HG03135 (cell line): ENCODE data around the gene CCDC73.
"Not testable (repeated sequence)": the region's sequence is repeated elsewhere in the genome, so short reads cannot be mapped to it uniquely, and the experiment has no call there.

Experiments
- ATAC-seq: cut with Tn5 transposase; IDR thresholded peaks from one replicate; pipeline ENCODE4 v1.9.1; 2021; ENCODE audit warnings: mild to moderate bottlenecking, moderate library complexity; ENCODE audit not compliant: unreplicated experiment

Gene CCDC73

DNA sequence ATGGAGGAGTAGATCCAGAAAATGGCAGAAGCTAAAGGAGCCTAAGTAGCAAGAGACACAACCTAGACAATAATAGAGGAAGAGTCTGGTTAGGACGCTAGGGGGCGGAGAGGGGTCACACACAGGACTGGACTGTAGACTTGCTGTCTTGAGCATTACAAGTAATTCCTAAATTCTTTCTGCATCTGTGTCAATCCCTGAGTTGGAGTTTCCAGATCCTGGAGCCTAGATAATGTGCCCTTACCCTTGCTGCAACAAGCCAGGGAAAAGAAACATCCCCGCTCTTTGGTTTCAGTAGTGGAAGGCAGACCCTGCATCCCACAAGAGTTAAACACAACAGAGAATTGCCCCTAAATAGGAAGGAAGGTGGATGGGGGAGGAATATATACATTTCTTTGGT lies 14.9 kb upstream of the CCDC73 start:
- ATAC-seq, result peak; percentile 98

DNA sequence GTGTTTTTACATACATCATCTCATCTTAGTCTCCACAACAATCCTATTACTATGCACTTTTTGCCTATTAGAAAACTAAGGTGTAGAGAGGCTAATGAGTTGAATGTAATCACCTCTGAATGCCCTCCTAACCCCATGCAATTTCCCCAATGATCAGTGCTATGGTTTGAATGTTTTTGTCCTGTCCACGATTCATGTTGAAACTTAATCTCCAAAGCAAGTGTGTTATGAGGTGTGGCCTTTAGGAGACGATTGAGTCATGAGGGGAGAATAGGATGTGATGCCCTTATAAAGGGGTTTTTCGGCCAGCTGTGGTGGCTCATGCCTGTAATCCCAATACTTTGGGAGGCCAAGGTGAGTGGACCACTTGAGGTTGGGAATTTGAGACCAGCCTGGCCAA lies 2.0 kb upstream of the CCDC73 start:
- no peak for ATAC-seq

DNA sequence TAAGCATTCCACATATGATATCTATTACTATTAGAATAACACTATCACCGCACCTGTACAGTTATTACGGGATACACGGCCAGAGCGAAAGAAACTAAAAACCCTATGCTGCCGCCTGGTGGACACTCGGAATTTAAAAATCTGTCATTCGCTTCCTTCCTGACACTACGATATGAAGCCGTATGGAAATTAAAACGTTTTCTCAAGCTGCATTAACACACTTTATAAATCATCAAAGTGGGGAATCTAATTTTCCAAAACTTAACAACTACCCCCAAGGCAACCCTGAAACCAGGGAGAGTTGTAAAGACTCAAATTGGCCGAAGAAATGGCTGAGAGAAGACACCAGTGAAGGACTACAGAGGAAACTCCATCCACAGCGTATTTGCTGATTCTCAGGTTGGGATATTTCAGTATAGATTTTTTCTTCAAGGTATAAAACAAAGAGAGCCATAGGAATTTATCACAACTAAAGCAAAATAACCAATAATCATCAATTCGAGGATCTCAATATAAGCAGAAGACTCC lies 1.4 kb downstream of the CCDC73 start:
- peak; percentile 63 for ATAC-seq

DNA sequence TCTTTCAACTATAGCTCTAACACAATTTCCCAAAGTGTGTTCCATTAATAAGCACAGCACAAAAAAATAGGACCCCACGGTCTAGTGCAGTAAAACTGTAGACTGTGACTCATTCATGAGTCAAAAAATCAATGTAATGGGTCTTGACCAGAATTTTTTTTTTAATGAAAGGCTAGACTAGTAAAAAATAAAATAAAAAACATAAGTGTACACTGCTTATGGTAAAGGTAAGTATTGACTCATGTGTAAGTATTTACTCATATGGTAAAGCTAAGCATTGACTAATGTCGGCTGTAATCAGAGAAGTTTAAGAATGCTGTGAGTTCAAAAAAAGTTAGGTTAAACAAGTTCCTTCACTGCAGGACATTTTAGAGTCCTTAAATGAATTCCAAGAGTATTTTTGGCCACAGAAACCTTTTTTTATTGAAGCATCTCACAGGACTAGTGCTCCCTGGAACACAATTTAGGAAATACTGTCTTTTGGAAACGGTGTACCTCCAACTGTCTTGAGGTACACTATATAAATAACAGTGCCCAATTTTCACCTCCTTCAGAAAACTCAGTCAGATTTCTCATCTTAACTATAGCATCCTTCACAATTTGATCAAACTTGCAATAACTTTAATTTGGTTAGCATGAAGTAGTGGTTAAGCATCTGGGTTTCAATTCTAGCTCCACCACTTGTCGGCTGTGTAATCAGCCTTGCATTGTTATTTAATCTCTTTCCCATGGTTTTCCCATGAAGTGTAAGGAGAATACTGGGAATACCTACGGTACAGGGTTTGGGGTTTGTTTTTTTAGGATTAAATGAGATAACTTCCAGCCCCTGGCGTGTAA lies 2.1 kb downstream of the CCDC73 start:
- no peak for ATAC-seq

DNA sequence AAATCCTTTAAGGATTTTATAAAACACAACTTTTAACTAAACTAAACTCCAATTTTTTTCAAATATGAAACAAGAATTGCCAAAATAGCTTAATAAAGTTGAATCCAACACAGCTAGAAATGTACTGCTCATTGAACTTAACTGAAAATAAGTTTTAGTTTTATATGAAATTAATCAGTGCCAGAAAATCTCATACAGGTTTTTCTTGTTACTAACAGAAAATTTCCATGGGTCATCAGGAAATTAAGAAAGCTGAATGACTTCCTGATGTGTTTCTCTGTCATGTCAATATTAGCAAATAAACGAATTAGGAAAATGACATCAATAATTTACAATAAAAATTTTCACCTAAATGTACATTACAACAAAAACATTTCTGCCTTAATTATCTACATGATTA lies 3.5 kb downstream of the CCDC73 start:
- ATAC-seq, result no peak

DNA sequence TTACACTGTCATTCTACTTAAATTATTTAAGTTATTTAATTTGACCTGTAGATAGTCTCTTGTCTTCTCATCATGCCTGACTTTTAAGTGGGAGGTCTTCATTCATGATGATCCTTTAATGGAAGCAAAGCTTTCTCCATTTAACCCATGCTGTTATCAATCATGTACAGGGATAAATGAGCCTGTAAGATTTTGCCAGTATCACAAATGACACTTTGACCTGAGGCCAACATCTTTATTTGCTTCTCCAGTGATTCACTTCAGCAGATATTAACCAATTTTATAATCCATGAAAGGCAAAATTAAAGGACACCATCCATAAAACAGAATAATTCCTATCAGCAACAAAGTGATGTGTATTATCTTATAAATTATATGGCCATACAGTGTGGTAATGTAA lies 7.7 kb downstream of the CCDC73 start:
- no peak for ATAC-seq

DNA sequence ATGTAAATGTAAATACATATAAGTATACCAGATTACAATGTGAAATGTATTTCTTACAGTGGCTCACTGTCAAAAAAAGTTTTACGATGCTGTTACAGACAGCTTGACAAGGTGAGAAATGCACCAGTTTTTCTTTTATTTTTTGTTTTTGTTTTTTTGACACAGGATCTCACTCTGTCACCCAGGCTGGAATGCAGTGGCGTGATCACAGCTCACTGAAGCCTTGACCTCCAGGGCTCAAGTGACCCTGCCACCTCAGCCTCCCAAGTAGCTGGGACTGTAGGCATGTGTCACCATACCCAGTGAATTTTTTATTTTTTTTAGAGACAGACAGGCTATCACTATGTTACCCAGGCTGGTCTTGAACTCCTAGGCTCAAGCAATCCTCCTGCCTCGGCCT lies 9.2 kb downstream of the CCDC73 start:
- ATAC-seq, result no peak

DNA sequence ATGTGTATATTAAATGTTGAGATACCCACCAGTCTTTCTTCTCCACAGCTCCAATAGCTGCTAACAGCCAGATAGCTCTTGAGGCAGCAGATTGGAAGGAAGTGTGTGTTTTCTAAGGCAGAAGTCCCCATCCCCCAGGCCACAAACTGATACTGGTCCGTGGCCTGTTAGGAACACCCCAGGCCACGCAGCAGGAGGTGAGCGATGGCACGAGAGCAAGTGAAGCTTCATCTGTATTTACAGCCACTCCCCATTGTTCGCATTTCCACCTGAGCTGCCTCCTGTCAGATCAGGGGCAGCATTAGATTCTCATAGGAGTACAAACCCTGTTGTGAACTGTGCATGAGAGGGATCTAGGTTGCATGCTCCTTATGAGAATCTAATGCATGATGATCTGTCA lies 12.7 kb downstream of the CCDC73 start:
- ATAC-seq, result no peak

DNA sequence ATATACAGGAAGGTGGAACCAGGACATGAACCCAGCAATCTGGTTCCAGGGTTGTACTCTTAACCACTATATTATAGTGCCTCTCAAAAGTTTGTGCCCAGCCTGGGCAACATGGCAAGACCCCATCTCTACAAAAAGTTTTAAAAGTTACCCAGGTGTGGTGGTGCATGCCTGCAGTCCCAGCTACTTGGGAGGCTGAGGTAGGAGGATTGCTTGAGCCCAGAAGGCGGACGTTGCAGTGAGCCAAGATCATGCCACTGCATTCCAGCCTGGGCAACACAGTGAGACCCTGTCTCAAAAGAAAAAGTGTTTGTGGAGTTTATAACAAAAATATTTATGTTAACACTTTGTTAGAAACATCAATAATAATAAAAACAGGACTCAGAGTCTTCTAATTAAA lies 13.6 kb downstream of the CCDC73 start:
- not testable (repeated sequence) for ATAC-seq

DNA sequence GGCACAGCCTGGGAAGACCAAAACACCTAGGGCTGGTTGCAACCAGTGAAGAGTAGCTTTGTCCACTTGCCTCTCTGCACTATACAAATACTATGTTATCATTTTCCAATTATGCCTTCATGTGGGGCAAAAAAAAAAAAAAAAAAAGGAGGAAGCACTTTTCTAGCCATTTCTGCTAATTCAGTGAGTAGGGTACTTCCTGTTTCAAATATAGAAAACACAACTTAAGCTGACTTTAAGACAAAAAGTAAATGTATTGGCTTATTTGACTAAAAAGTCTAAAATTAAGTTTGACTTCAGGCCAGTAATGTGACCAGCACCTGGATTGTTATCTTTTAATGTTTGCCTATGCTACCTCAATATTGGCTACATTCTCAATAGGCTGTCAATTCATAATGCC lies 15.3 kb downstream of the CCDC73 start:
- no peak for ATAC-seq

DNA sequence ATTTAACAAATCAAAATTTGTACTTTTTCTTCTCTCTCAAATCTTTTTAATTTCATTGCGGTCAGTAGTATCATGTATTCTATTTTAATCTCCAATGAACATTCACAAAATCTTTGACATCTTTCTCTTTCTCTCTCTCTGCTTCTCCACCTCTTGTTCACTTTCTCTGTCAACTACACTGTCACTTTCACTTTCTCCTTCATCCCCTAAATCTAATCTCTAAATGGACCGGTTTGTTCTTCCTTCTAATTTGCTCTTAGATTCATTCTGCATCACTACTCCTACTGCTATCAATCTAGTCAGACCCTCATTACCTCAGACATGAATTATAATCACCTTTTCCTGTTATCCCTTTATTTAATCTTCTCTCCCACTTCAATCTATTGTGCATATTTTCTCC lies 18.6 kb downstream of the CCDC73 start:
- ATAC-seq, result no peak

DNA sequence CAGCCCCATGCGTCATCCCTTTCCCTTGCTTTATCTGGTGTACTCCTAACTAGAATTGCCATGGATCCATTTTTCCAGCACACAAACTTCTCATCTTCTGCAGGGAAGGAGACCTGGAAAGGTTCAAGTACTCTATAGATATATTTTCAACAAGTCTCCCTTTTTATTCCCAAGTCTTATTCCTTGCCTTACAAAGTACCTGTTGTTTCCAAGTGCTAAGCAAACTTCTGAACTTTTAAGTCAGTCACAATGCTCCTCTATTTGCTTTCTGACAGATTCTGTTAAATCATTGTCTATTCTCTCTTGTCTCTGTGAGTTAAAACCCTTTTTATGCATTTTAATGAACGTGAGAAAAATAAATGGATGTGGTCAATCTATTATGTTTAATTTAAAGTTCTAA lies 20.4 kb downstream of the CCDC73 start:
- ATAC-seq, result no peak

DNA sequence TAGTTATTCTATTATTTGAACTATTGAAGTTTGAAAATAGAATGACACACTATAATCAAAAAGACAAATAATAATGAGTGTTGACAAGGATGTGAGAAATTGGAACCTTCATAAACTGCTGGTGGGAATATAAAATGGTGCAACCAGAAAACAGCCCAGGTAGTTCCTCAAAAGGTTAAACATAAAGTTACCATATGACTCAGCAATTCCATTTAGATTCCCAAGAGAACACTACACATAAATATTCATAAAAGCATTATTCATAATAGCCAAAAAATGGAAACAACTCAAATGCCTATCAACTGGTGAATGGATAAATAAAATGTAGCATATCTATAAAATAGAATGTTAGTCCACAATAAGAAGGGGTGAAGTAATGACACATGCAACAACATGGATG lies 21.7 kb downstream of the CCDC73 start:
- ATAC-seq, result no peak

DNA sequence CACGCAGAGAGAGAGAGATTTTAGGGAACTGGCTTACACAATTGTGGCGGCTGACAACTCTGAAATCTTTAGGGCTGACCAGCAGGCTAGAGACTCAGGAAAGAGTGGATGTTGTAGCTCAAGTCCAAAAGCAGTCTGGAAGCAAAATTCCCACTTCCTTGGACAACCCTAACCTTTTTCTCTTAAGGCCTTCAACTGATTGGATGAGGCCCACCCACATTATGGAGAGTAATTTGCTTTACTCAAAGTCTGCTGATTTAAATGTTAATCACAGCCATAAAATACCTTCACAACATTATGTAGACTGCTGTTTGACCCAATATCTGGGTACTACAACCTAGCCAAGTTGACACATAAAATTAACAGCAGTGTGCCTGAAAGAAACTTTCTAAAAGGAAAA lies 32.7 kb downstream of the CCDC73 start:
- ATAC-seq, result not testable (repeated sequence)

DNA sequence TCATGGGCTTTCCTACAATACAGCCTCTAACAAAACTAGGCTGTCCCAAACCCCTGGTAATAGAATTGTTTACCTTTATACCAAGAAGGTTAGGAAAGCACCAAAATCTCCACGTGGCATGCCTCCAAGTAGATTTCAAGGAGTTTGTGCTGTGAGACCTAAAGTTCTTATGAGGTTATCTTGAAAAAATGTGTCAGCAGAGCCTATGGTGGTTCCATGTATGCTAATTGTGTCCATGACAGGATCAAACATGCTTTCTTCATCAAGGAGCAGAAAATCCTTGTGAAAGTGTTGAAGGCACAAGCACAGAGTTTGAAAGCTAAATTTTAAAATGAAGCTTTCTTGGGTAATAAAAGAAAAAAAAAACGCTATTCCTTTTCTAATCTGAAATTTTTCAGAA lies 36.2 kb downstream of the CCDC73 start:
- ATAC-seq, result no peak

DNA sequence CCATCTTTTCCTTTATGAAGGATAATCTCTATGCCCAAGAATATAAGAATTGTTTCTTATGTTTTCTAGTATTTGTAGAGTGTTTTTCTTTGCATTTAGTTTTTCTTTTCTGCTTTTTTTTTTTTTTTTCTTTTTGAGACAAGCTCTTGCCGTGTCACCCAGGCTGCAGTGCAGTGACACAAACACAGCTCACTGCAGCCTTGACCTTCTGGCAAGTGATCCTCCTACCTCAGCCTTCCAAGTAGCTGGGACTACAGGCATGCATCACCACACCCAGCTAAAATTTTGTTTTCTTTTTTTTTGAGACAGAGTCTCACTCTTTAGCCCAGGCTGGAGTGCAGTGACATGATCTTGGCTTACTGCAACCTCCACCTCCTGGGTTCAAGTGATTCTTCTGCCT lies 41.3 kb downstream of the CCDC73 start:
- ATAC-seq, result not testable (repeated sequence)

DNA sequence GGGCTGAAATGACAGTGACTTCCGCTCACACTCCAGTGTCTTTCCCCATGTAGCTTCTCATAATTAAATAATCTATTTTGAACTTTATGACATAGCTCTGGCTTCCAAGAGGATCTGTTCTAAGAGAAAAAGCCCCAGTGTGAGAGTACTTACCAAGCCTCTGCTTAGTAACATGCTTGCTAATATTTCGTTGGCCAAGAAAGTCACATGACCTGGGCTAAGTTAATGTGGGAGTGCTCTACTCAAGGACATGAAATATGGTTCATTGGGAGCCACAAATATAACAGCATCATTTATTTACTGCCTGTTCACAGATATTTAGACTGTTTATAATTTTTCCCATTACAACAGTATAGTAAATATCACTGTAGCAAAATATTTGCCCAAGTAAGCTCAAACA lies 42.5 kb downstream of the CCDC73 start:
- ATAC-seq, result no peak

DNA sequence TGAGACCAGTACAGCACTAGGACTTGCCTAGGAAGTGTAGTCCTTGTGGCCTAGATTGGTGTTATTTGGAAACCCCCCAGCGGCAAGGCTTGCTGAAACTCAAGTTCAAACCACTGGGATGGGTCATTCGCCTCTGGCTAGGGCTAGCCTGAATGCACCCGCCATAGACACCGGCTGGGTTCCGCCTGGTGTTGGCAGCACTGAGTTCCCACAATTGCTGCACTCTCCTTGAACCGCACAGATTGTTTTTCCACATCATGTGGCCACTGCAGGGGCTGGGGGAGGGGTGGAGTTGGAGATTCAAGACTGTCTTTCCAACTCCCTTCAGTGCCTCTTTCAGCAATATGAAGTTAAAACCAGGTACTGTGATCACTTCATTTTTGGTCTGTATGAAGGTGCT lies 43.1 kb downstream of the CCDC73 start:
- ATAC-seq, result no peak

DNA sequence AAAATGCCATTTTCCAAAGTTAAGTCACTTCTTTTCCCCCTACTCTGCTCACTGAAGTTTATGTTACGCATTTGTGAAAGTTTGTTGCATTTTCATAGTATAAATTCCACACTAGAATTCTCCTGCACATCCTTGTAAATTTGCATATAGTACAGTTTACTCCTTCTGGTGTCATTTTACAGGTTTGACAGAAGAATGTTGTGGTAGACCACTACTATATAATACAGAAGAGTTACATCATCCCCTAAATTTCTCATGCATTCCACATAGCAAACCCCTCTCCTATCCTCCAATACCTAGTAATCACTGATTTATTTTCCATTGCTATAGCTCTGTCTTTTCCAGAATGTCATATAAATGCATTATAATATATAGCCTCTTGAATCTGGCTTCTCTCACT lies 64.5 kb downstream of the CCDC73 start:
- ATAC-seq, result no peak

DNA sequence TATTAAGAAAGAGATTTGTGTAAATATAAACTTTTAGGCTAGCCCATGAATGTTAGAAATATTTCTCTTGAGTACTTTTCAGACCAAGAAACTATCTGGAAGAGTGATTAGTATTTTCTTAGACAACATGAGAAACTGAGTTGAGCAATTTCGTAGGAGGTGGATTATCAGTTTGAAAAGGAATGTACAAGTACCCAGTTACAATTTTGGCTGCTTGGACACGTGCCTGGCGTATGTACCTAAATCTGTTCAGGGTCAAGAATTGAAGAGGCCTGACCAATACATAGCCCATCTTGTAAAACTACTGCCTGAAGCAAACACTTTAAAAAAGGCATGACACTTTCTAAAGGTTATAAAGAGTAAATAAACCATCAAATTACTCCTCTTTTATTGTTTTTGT lies 71.1 kb downstream of the CCDC73 start:
- ATAC-seq, result no peak

DNA sequence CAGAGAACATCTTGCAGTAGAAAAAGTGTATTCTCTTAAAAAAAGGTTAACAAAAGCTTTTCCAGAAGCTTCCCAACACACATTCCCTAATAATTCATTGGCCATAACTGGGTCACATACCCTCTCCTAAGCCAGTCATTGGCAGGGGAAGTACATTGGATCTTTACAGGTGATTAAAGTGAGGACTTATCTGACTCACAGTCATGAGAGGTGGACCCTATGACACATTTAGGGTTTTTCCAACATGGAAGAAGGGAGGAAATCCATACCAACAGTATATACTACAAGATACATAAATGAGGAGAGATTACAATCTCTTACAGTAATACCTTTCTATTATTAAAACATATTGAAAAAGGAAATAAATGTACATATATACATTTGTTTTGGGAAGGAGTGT lies 72.2 kb downstream of the CCDC73 start:
- no peak for ATAC-seq

DNA sequence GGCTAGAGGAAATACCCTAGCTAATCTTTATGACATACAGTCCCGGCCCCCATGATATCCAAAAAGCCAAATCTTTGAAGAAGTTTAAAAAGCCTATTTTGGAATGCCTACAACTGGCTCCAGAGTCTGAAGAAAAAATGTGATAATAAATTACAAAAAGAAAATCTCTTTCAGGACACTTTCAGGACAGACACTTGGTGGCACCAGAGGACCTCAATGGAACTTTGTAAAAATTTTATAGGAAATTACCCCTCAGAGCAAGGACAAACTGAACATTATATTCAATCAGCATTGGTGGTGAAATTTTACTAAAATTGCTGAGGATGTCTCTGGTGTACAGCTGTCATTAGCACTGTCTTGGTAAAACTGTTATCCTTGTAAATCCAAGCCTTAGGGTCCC lies 81.0 kb downstream of the CCDC73 start:
- no peak for ATAC-seq

DNA sequence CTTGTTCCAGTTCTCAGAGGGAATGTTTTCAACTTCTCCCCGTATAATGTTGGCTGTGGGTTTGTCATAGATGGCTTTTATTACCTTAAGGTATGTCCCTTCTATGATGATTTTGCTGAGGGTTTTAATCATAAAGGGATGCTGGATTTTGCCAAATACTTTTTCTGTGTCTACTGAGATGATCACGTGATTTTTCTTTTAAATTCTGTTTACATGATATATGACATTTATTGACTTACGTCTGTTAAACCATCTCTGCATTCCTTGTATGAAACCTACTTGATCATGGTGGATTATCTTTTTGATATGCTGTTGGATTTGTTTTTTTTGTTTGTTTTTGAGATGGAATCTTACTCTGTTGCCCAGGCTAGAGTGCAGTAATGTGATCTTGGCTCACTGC lies 85.5 kb downstream of the CCDC73 start:
- ATAC-seq, result not testable (repeated sequence)
